ENCODE measurements around the gene FBP1.

DNA sequence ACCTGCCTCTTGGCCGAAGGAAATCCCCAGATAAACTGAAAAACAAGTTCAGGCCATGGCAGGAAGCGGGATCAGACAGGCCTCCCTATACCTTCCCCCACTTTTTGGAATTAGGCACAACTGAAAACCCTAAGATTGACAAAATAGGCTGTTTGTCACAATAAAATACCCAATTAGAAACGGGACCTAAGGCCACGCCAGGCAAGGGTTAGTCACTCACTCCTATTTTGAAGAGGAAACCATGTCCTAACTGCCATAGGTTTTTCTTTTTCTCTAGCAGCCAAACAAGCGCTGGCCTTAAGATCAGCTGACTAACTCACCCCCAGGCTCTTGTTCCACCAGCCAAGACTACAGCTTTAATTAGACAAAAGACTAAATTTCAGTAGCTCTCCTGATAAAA lies 57.6 kb downstream of the FBP1 start:
- TF ChIP-seq, protein P1, sequence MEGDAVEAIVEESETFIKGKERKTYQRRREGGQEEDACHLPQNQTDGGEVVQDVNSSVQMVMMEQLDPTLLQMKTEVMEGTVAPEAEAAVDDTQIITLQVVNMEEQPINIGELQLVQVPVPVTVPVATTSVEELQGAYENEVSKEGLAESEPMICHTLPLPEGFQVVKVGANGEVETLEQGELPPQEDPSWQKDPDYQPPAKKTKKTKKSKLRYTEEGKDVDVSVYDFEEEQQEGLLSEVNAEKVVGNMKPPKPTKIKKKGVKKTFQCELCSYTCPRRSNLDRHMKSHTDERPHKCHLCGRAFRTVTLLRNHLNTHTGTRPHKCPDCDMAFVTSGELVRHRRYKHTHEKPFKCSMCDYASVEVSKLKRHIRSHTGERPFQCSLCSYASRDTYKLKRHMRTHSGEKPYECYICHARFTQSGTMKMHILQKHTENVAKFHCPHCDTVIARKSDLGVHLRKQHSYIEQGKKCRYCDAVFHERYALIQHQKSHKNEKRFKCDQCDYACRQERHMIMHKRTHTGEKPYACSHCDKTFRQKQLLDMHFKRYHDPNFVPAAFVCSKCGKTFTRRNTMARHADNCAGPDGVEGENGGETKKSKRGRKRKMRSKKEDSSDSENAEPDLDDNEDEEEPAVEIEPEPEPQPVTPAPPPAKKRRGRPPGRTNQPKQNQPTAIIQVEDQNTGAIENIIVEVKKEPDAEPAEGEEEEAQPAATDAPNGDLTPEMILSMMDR (IDR thresholded peaks at IDR 0.05) = no peak
- TF ChIP-seq POLR2A (IDR thresholded peaks at IDR 0.05) = no peak
